ENCODE results near the gene EHBP1L1. TPM values are rescaled to one million over a fixed set of nuclear protein-coding genes. Genes with fewer than 3 reads are reported as not detected.

EHBP1L1 gene
- total and polyA plus RNA-seq, 9 donors, result 21.7 to 63.0 (median 40.3) TPM

DNA sequence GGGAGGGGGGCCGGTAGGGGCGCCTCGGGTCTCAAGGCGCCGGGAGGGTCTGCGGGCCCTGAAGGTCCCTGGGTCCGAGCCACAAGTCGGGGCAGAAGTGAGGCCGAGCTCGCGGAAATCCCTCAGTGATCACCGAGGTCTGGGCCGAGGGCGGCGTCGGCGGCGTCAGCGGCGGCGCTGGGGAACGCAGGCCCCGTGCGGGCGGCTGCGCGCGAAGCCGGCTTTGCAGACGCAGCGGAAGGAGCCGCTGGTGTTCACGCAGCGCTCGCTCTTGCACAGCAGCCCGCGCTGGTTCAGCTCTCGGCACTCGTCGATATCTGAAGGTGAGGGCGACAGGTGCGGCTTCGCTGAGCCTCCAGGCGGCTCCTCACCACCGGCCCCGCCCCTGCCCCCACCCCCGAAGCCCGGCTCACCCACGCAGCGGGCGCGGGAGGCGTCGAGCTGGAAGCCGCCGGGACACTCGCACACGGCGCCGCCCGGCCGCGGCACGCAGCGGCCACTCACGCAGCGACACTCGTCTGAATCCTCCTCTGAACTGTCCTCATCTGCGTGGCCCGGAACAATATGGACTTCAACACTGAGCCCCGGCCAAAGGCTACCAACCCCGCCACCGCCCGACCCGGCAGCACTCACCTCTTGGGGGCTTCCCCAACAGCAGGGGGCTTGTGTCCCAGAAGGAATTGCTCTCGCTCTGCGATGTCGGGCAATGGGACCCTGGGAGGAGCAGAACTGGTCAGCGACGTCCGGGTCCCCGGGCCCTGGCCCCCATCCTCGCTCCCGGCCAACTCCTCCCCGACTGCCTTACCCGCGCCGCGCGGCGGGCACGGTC is 36.7 kb upstream of the EHBP1L1 start:
- H3K27me3 ChIP-seq, result no peaks in the 10 kb centered on the region
- 81 to 88% (median 84%) methylated on average over 66 to 92 of the region's 92 CpGs for WGBS, 3 donors
- H3K27ac ChIP-seq, result peak overlapping the region; percentile 77 to 84
- DNase-seq, result no peak
- peaks cover 8% of the 10 kb centered on the region for H3K4me1 ChIP-seq (ENCODE audit: insufficient read depth)
- H3K9me3 ChIP-seq, result no peaks in the 10 kb centered on the region
- H3K36me3 ChIP-seq, result no peaks in the 10 kb centered on the region
- intact Hi-C loops (cut with DNase I), result no loop called here
- no peak overlapping the region for H3K4me3 ChIP-seq
- no peak for TF ChIP-seq POLR2A (IDR thresholded peaks at IDR 0.05)
- TF ChIP-seq, protein P1, sequence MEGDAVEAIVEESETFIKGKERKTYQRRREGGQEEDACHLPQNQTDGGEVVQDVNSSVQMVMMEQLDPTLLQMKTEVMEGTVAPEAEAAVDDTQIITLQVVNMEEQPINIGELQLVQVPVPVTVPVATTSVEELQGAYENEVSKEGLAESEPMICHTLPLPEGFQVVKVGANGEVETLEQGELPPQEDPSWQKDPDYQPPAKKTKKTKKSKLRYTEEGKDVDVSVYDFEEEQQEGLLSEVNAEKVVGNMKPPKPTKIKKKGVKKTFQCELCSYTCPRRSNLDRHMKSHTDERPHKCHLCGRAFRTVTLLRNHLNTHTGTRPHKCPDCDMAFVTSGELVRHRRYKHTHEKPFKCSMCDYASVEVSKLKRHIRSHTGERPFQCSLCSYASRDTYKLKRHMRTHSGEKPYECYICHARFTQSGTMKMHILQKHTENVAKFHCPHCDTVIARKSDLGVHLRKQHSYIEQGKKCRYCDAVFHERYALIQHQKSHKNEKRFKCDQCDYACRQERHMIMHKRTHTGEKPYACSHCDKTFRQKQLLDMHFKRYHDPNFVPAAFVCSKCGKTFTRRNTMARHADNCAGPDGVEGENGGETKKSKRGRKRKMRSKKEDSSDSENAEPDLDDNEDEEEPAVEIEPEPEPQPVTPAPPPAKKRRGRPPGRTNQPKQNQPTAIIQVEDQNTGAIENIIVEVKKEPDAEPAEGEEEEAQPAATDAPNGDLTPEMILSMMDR (IDR thresholded peaks at IDR 0.05), result no peak
- no peak for TF ChIP-seq EP300 (IDR thresholded peaks at IDR 0.05)

DNA sequence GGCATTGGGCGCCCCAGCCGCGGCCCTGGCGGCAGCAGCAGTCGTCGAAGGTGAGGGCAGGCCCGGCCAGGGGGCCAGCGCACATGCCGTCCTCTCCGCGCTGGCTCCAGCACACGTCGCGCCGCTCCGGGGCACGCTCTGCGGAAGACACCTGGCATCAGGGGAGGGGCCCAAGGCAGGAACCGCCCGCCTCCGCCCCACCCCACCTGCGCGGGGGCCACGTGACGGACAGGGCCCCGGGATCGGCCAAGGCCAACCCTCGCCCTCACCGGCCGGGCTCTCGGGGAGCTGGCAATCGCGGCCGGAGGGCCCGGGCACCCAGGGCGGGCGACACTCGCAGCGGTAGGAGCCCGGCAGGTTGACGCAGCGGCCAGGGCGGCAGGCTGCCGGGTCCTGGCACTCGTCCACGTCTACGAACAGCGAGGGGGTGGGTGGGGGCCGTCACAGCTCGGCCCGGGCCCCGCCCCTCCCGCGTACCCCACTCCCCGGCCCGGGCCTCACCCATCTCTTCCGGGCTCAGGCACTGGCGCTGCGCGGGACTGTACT is 36.0 kb upstream of the EHBP1L1 start:
- Histone ChIP-seq H3K4me3 (peak overlapping the region; percentile 51), H3K9me3 (no peaks in the 10 kb centered on the region), H3K4me1 (ENCODE audit: insufficient read depth) (peaks cover 8% of the 10 kb centered on the region), H3K27me3 (no peaks in the 10 kb centered on the region), H3K27ac (peak overlapping the region; percentile 77 to 84), H3K36me3 (no peaks in the 10 kb centered on the region)
- WGBS, 3 donors, result 26 to 34% (median 33%) methylated on average over 44 to 60 of the region's 60 CpGs
- DNase-seq, result peak in 1 of 5 donors; percentile 89
- TF ChIP-seq, protein P1 (IDR thresholded peaks at IDR 0.05), result peak in 1 of 3 donors; percentile 16
- no peak for TF ChIP-seq EP300 (IDR thresholded peaks at IDR 0.05)
- no peak for TF ChIP-seq POLR2A (IDR thresholded peaks at IDR 0.05)
- intact Hi-C loops (cut with DNase I), result loop anchor here in 2 of 4 donors (1.0 to 5.0 kb wide), 4 partner anchors 31 to 72 kb away; partner anchors contain the start of genes FAM89B (in 1 of the 2) and MAP3K11 (in 1 of the 2)

DNA sequence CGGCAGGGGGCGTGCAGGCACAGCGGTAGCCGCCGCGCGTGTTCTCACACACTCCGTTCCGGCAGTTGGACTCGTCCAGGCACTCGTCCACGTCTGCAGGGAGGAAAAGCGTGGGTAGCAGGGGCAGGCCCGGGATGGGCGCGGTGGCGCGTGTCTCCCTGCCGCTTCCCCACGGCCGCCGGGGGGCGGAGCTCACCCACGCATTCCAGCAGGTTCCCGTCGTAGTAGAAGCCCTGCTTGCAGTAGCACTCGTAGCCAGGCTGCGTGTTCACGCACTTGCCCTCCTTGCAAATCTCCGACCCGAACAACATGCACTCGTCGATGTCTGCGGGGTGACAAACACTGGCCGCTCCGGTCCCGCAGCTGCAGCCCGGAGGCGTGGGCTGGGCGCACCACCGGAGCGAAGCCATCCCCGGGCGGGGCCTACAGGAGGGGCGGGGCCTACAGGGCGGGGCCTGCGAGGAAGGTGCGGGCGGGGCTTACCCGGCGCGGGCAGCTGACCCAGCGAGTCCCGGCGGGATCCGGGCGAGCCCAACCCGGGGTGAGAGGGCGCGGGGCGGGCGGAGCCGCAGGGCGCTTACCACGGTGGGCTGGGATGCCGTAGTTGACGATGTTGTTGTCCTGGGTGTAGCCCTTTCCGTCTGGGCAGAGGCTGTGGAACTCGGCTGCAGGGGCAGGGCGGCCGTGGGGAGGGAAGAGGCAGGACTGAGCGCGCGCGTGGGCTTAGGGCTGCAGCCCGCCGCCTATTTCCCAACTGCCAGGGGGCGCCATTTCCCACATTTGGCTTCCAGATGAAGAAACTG is 35.4 kb upstream of the EHBP1L1 start:
- no peaks in the 10 kb centered on the region for H3K36me3 ChIP-seq
- intact Hi-C loops (cut with DNase I), result loop anchor here in 2 of 4 donors (1.0 to 5.0 kb wide), 4 partner anchors 31 to 72 kb away; partner anchors contain the start of genes FAM89B (in 1 of the 2) and MAP3K11 (in 1 of the 2)
- WGBS, 3 donors, result 1 to 2% (median 1%) methylated on average over 29 to 78 of the region's 78 CpGs

More for the DNA sequence above, 35.4 kb upstream of the EHBP1L1 start:
- H3K9me3 ChIP-seq, result no peaks in the 10 kb centered on the region
- H3K4me1 ChIP-seq (ENCODE audit: insufficient read depth), result peaks cover 8% of the 10 kb centered on the region
- peak; percentile 89 to 96 (median 93) for DNase-seq
- TF ChIP-seq, protein P1 (IDR thresholded peaks at IDR 0.05), result peak; percentile 71 to 97 (median 92)
- TF ChIP-seq EP300 (IDR thresholded peaks at IDR 0.05) (peak; percentile 50), POLR2A (IDR thresholded peaks at IDR 0.05) (peak; percentile 21)
- H3K27me3 ChIP-seq, result no peaks in the 10 kb centered on the region
- peak overlapping the region; percentile 84 to 86 for H3K27ac ChIP-seq
- H3K4me3 ChIP-seq, result peak overlapping the region; percentile 51

Measured in ovary (tissue), 9 donors.